GM23248 (cell line): ENCODE measurements around the gene CCL25.

ENCODE experiments used
- EZH2 ChIP-seq: fragments of 200-600 bp; sonication (generic); IDR thresholded peaks from 2 replicates; pipeline ENCODE4 v1.6.1; 2018; ENCODE audit warnings: antibody characterized with exemption, mild to moderate bottlenecking; ENCODE audit not compliant: insufficient read depth, poor library complexity, severe bottlenecking
- EZH2phosphoT487 ChIP-seq: fragments of 200-600 bp; sonication (generic); IDR thresholded peaks from 2 replicates; pipeline ENCODE4 v1.6.1; 2018; ENCODE audit warnings: antibody characterized with exemption, moderate library complexity, mild to moderate bottlenecking, low read depth; ENCODE audit not compliant: insufficient read depth

DNA sequence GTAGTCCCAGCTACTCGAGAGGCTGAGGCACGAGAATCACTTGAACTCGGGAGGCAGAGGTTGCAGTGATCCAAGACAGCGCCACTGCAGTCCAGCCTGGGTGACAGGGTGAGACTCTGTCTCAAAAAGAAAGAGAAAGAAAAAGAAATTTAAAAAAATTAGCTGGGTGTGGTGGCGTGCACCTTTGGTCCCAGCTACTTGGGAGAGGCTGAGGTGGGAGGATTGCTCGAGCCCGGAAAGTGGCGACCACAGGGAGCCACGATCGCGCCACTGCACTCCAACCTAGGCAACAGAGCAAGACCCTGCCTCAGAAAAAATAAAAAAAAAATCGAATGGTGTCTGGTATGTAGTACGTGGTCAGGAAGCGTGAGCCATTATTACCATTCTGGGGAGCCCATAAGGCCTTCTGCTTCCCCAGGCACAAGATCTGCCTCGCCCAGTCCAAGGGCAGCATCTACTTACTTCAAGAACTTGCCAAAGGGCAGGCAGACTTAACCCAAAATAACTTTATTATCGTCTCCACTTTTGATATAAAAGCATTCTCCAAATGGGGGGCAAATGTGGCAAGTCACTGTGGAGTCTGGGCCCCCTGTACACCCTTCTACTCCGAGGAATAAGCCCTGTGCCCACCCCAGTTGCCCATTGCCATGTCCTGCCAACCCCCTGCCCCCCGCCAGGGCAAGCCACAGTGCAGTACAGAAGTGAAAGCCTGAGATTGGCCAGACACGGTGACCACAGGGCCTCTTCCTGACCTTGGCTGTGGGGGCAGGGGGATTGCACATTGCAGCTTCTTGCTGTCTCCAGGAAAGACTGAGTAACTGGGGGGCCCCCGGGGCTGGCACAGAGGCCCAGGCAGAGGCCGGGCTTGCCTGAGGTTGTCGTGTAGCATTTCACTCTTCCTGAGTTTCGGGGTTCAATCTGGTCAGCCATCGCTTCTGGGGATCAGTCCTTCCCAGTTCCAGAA lies 12.6 kb downstream of the CCL25 start:
- TF ChIP-seq EZH2phosphoT487 (no peak), EZH2 (no peak)
